ENCODE measurements around the gene C6orf62. TPM values are rescaled to one million over a fixed set of nuclear protein-coding genes. Genes with fewer than 3 reads are reported as not detected.
"Not testable (repeated sequence)": the region's sequence is repeated elsewhere in the genome, so short reads cannot be mapped to it uniquely, and the experiment has no call there.

The C6orf62 gene
- total RNA-seq (2014; rRNA removed), result 134 and 140 TPM in 2 replicates
- polyA plus RNA-seq (2012), result 53.6 TPM

DNA sequence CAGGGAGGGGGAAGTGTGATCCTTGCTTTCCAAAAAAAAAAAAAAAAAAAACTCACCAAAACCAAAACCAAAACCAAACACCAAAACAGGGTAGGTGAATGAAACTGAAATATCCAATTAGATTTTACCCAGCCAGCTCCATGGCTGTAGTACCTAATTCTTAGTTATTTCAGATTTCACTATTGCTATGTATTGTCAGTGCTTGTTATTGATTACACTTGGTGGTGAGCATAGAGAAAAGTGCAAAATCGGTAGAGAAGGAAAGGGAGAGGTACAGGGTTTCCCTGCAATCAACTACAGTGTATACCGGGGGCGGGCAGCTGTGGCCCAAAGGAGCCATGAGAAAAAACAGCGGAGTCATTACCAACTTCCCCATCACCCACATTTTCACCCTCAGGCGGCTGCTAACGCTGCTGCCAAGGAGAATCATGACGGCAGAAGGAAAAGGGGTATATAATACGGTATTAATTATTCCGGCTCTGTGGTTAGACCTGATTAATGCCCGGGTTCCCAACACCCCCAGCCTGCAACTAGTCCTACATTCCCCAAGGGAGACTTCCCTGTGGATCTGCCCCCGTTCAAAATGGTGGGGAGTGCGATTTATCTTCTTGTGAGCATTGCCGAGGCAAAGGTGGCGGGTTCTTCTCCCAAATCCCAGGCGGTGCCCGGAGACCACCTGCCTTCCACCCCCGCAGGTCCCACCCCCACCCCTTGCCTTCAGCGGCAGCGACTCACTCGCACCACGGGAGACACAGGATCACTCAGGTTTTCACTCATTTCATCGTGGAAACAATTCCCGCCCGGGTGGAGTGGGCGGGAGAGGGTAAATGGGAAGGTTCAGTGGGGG, at the start of gene C6orf62:
TSS of gene C6orf62 (minus strand) at position 30 of the 847 bp plus-strand sequence. CDS start 486 bp downstream, outside the sequence.
- DNase-seq (ENCODE audit: low read depth), result peak; percentile 27

DNA sequence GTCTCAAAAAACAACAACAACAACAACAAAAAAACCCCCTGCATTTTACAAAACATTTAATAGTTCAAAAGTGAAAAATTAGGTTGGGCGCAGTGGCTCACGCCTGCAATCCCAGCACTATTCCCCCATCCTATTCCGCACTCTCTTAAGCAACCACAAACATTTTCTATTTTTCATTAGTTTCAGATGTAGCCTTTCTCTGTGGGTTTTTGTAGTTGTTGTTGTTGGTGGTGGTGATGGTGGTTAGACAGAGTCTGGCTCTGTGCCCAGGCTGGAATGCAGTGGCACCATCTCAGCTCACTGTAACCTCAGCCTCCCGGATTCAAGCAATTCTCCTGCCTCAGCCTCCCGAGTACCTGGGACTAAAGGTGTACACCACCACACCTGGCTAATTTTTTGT, 49.4 kb upstream of the C6orf62 start:
- DNase-seq (ENCODE audit: low read depth), result peak; percentile 36

DNA sequence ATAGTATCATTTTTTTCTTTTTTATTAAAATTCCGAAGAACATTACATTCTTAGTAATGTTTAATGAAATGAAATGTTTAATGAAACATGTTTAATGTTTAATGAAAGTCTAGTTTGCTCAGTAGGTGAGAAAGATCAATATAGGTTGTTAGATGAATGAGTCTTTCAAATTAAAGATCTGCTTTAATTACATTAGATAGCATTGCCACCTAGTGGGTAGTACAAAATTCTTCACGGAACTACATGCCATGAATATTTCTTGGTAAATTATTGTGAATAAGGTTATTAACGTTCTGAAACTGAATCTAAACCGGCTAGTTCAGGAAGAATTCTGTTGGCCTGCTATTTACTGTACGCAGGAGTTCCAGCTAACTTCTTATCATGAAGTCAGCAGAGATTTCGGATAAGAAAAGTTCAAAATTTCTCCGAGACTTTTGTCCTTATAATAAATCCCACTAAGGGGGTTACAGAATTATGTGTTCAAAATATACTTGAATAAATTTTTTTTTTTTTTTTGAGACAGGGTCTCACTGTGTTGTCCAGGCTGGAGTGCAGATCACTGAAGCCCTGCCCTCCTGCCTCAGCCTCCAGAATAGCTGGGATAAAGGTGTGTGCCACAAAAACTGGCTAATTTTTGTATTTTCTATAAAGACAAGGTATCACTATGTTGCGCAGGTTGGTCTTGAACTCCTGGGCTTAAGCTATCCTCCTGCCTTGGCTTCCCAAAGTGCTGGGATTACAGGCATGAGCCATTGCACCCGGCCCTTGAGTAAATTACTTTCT, 47.9 kb upstream of the C6orf62 start:
- peak; percentile 47 for DNase-seq (ENCODE audit: low read depth)

DNA sequence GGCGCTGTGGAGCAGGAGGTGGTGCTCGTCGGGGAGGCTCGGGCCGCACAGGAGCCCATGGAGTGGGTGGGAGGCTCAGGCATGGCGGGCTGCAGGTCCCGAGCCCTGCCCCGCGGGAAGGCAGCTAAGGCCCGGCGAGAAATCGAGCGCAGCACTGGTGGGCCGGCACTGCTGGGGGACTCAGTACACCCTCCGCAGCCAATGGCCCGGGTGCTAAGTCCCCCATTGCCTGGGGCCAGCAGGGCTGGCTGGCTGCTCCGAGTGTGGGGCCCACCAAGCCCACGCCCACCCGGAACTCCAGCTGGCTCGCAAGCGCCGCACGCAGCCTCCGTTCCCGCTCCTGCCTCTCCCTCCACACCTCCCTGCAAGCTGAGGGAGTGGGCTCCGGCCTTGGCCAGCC, 47.0 kb upstream of the C6orf62 start:
- DNase-seq (ENCODE audit: low read depth), result not testable (repeated sequence)

DNA sequence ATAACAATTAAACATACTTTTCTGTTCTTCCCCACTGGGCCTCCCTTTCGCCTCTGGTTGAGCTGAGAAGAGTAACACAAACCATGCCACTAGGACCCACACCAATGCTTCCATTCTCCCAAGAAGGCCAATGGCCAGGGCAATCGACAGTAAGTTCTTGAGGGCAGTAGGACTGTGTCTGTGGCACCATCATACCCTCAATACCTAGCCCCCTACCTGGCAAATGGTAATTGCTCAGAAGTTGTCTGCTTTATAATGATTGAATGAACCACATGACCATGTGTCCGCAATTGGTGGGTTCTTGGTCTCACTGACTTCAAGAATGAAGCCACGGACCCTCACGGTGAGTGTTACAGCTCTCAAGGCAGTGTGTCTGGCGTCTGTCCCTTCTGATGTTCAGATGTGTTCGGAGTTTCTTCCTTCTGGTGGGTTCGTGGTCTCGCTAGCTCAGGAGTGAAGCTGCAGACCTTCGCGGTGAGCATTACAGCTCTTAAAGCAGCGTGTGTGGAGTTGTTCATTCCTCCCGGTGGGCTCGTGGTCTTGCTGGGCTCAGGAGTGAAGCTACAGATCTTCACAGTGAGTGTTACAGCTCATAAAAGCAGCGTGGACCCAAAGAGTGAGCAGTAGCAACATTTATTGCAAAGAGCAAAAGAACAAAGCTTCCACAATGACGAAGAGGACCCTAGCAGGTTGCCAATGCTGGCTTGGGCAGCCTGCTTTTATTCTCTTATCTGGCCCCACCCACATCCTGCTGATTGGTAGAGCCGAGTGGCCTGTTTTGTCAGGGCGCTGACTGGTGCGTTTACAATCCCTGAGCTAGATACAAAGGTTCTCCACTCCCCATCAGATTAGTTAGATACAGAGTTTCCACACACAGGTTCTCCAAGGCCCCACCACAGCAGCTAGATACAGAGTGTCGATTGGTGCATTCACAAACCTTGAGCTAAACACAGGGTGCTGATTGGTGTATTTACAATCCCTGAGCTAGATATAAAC, 46.2 kb upstream of the C6orf62 start:
- DNase-seq (ENCODE audit: low read depth), result not testable (repeated sequence)

DNA sequence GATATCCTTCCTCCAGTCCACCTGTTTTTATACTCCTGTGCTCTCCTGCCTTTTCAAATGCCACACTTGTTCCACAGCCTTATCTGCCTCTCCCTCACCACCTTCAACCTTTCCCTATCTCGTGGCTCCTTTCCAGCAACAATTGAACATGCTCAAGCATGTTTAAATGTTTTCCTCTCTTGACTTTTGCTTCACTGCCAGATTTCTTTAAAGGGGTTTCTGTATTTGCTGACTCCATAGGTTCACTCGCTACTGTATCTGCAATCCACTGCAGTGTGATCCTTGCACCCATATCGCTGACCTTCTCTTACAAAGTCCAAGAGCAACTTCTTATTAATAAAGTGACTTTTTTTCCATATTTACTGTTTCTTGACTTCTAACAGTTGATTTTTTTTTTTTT, 44.6 kb upstream of the C6orf62 start:
- DNase-seq (ENCODE audit: low read depth), result no peak

DNA sequence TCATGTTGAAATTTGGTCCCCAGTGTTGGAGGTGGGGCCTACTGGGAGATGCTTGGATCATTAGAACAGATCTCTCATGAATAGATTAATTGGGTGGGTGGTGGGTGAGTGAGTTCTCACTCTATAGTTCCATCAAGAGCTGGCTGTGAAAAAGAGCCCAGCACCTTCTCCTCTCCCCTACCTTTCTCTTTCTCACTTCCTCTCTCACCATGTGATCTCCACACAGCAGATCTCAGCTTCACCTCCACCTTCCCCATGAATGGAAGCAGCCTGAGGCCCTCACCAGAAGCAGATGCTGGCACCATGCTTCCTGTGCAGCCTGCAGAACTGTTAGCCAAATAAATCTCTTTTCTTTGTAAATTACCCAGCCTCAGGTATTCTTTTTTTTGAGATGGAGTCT, 42.9 kb upstream of the C6orf62 start:
- no peak for DNase-seq (ENCODE audit: low read depth)

DNA sequence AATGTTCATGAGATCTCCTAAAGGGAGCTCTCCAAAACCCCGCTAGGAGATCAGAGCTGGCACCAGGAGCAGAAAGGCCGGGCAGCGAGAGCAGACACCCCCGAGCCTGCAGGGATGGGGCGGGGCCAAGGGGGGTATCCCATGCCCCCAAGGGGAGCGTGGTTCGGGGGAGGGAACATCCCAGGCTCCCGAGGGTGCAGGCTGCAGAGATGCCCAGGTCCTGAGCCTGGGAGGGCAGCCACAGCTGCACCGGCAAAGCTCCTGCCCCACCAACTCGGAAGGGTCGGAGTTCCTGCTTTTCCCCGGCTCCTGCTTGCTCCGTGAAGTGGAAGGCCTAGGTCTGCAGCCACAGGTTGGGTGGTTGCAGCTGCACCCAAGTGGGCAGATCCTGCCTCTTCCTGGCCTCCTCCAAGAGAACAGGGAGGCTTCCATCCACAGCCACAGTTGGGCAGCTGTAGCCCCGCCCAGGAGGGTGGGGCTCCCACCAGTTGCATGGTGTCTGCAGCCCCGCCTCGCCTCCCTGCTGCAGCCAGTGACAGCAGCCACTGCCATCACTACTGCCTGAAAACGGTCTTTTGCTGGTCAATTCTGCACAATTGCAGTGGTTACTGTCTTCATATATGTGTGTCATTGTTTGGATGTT, 42.4 kb upstream of the C6orf62 start:
- peak; percentile 21 for DNase-seq (ENCODE audit: low read depth)

DNA sequence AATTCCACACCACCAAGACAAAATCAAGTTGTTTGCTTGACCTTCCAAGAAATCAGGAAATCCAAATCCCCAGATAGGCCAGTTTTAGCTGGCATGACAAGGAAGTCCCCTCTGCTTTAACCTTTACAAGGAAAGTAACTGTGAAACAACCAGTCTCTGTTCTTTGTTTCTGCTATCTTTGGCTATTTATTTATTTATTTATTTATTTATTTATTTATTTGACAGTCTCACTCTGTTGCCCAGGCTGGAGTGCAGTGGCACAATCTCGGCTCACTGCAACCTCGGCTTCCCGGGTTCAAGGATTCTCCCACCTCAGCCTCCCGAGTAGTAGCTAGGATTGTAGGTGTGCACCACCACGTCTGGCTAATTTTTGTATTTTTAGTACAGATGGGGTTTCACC, 41.3 kb upstream of the C6orf62 start:
- DNase-seq (ENCODE audit: low read depth), result no peak

DNA sequence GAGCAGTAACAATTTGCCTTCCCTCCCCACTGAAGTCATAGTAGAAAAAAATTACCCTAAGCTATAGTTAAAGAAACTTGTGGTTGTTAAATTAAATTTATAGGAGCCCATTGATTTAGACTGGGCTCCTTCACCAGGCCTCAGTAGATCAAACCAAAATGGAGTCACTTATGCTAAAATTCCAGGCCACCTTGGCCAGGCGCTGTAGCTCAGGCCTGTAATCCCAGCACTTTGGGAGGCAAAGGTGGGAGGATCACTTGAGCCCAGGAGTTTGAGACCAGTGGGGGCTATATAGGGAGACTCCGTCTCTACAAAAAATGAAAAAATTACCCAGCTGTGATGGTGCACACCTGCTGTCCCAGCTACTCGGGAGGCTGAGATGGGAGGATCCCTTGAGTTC, 40.8 kb upstream of the C6orf62 start:
- DNase-seq (ENCODE audit: low read depth), result no peak

DNA sequence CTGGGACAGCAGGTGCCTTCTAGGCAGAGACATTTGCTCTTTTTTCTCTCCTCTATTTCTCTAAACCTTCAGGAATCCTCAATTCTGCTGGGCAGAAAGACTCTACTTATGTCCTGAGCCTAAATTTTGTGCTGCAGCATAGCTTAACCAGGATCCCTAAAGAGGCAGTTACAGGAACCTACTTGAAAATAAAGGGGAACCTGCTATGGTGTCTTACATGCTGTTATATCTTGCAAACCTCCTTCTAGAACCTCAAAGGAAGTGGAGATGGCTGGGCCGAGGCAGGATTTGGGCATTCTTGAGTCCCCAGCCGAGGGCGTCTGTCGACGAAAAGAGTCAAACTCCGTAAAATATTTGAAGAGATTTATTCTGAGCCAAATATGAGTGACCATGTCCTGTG, 38.7 kb upstream of the C6orf62 start:
- DNase-seq (ENCODE audit: low read depth), result no peak

DNA sequence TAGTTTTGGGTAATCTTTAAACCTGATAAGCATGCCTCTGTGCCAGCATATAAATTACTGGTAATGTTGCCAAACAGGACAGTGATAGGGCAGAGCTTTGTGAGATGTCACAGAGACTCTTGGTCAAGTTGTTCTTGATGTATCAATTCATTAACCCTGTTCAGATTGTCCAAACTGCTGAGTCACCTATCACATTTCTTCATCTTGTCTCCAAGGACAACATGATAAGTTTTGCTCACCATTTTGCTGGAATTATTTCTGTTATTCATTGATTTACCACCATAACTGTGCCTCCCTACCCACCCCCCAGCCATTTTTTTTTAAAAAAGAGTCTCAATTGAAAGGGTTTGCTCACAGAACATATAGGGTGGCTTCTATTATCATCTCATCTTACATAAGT, 36.3 kb upstream of the C6orf62 start:
- DNase-seq (ENCODE audit: low read depth), result no peak

DNA sequence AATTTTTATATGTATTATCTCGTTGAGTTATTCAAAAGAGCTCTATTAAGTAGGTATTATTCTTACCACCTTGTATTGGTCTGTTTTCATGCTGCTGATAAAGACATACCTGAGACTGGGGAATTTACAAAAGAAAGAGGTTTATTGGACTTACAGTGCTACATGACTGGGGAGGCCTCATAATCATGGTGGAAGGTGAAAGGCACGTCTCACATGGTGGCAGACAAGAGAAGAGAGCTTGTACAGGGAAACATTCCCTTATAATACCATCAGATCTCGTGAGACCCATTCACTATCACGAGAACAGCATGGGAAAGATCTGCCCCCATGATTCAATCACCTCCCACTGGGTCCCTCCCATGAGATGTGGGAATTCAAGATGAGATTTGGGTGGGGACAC, 35.4 kb upstream of the C6orf62 start:
- DNase-seq (ENCODE audit: low read depth), result not testable (repeated sequence)

DNA sequence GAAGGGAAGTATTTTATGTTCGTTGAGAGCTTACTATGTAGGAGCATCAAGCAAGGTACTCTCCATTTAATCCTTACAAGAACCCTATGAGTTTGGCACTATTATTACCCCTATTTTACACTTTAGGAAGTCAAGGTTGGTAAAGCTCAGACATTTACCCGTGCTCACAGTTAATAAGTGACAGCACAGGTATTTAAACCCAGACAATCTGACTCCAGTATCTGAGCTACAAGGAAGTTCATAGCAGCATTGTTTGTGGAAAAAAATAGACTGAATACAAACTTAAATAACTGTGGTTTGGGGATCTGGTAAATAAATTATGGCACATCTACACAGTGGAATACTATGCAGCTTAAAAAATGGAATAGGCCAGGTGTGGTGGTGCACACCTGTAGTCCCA, 34.6 kb upstream of the C6orf62 start:
- DNase-seq (ENCODE audit: low read depth), result no peak

DNA sequence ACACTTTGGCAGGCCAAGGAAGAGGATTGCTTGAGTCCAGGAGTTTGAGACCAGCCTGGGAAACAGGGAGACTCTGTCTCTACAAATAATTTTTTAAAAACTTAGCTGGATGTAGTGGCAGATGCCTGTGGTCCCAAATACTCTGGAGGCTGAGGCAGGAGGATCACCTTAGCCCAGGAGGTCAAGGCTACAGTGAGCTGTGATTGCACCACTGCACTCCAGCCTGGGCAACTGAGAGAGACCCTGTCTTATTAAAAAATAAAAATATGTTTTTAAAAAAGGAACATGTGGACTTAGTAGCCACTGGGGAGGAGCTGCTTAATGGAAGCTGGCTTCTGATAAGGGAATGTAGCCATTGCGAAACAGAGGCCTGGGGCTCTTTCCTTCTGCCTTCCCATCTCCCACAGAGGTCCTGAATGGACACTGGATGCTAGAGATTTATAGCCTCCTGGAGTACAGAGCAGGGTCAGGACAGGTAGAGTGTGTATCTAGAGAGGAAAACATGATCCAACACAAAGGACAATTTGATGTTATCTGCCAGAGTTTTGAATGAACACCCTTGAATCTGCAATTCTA, 34.1 kb upstream of the C6orf62 start:
- no peak for DNase-seq (ENCODE audit: low read depth)

DNA sequence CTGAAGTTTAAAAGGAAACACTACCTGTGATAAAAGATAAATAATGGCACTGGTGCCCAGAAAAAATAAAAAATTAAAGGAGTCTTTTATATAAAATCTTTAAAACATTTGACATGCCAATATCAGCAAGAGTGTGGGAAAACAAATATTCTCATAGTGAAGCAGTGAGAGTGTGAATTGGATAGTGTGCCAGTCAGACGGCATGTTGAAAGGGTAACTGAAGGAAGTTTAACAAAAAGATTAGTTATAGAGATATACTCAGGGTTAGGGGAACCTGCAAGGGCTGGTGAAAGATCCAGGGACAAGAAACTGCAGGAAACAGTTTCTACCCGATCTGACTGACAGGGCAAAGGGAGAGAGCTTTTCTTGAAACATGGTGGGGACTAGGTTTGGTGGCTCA, 33.5 kb upstream of the C6orf62 start:
- DNase-seq (ENCODE audit: low read depth), result no peak

DNA sequence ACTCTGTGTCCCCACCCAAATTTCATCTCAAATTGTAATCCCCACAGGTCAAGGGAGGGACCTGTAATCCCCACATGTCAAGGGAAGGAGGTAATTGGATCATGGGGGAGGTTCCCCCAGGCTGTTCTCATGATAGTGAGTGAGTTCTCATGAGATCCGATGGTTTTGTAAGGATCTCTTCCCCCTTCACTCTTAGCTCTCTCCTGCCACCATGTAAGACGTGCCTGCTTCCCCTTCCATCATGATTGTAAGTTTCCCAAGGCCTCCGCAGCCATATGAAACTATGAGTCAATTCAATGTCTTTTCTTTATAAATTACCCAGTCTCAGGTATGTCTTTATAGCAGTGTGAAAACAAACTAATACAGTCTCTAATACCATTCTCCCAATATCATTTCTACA, 31.9 kb upstream of the C6orf62 start:
- not testable (repeated sequence) for DNase-seq (ENCODE audit: low read depth)

DNA sequence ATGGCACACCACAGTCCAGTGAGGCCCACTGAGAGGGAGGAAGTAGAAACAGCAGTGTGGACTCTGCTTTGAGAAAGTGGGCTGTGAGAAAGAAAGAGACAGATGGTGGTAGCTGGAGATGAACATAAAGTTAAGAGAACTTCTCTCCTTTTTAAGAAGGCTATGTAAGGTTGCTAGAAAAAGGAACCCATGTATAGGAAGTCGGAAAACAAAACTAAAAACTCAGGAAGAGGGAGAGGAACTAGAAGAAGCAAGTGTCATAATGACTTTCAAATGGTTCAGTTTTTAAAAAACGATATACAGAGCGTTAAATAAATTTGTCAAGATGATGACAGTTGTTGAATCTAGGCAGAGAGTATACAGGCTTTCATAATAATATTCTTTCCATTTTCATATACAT, 30.3 kb upstream of the C6orf62 start:
- no peak for DNase-seq (ENCODE audit: low read depth)

DNA sequence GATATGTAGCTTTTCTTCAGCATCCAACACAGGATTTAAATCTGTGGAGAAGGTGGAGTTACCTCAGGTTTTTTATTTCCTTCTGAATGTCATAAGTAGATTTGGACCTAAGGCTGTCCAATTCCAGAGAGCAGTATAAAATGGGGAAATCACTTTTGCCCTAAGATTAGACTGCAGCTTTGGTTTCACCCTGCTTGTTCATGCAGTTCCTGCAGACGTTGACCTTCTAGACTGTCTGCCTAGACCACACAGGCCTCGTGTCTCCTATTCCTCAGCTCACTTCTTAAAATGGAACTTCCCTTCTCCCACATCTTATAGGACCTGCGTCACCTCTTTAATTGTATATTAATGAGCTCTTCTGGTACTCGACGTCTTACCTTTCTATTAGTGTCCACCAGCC, 26.0 kb upstream of the C6orf62 start:
- no peak for DNase-seq (ENCODE audit: low read depth)

DNA sequence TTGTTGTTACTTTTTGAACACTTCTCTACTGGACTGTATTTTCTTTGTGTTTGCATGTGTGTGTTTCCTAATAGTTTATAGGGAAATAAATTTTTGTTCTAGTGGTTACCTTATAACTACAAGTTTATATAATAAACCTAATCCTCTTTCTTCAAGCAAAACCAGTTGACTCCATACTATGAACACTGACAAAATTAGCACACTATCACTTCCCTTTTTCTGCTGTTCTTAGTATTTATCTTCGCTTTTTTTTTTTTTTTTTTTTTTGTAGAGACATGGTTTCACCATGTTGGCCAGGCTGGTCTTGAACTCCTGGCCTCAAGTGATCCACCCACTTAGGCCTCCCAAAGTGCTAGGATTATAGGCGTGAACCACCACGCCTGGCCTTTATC, 25.0 kb upstream of the C6orf62 start:
- DNase-seq (ENCODE audit: low read depth), result no peak

Measured in LHCN-M2 (cell line).